Neural progenitor cell (in vitro differentiated cells): ENCODE measurements around the gene CLDN22. TPM values are rescaled to one million over a fixed set of nuclear protein-coding genes. Genes with fewer than 3 reads are reported as not detected.

Experiments
- DNase-seq: peaks from one replicate; pipeline ENCODE4 v3.0.0-alpha.2; 2016; ENCODE audit warnings: low spot score
- H2AFZ ChIP-seq: fragments of 200-600 bp; sonication (generic); replicated peaks from 2 replicates; pipeline ENCODE4 v1.6.1; 2016; ENCODE audit warnings: antibody characterized with exemption
- H3F3A ChIP-seq: fragments of 200-600 bp; sonication (generic); 2 replicates; pipeline ENCODE4 v1.6.1; 2016; ENCODE audit warnings: antibody characterized with exemption, low read depth
- H3K27ac ChIP-seq: fragments of 200-600 bp; sonication (generic); 2 replicates; pipeline ENCODE4 v1.5.1; 2016; ENCODE audit warnings: mild to moderate bottlenecking
- H3K27me3 ChIP-seq: fragments of 200-600 bp; sonication (generic); 2 replicates; pipeline ENCODE4 v1.6.1; 2016; ENCODE audit warnings: mild to moderate bottlenecking, moderate library complexity
- H3K36me3 ChIP-seq: fragments of 200-600 bp; sonication (generic); 2 replicates; pipeline ENCODE4 v1.5.1; 2016
- H3K4me1 ChIP-seq: fragments of 200-600 bp; sonication (generic); 2 replicates; pipeline ENCODE4 v1.6.1; 2016; ENCODE audit warnings: mixed run types
- H3K4me2 ChIP-seq: fragments of 200-600 bp; sonication (generic); 2 replicates; pipeline ENCODE4 v1.6.1; 2016
- H3K4me3 ChIP-seq: fragments of 200-600 bp; sonication (generic); 2 replicates; pipeline ENCODE4 v1.5.1; 2016
- H3K79me2 ChIP-seq: fragments of 200-600 bp; sonication (generic); 2 replicates; pipeline ENCODE4 v1.6.1; 2016; ENCODE audit warnings: low read depth
- H3K9ac ChIP-seq: fragments of 200-600 bp; sonication (generic); 2 replicates; pipeline ENCODE4 v1.6.1; 2016
- H3K9me3 ChIP-seq: fragments of 200-600 bp; sonication (generic); 2 replicates; pipeline ENCODE4 v1.5.1; 2016; ENCODE audit warnings: low read depth
- H4K20me1 ChIP-seq: fragments of 200-600 bp; sonication (generic); 2 replicates; pipeline ENCODE4 v1.6.1; 2016; ENCODE audit warnings: low read depth
- H3K27ac Mint-ChIP-seq: 3 replicates; pipeline ENCODE4 v1.8.0; 2021; ENCODE audit warnings: mixed read lengths
- H3K27me3 Mint-ChIP-seq: 2 replicates; pipeline ENCODE4 v1.8.0; 2022; ENCODE audit warnings: low read depth, mild to moderate bottlenecking, inconsistent platforms, moderate library complexity, mixed read lengths; ENCODE audit not compliant: insufficient read depth
- H3K36me3 Mint-ChIP-seq: 3 replicates; pipeline ENCODE4 v1.8.0; 2021; ENCODE audit warnings: mixed read lengths
- H3K4me1 Mint-ChIP-seq: 3 replicates; pipeline ENCODE4 v1.8.0; 2021; ENCODE audit warnings: mixed read lengths
- H3K4me3 Mint-ChIP-seq: 3 replicates; pipeline ENCODE4 v1.8.0; 2021; ENCODE audit warnings: mild to moderate bottlenecking, moderate library complexity, mixed read lengths
- H3K9me3 Mint-ChIP-seq: 3 replicates; pipeline ENCODE4 v1.8.0; 2020; ENCODE audit warnings: mixed read lengths
- EZH2 ChIP-seq: fragments of 200-600 bp; sonication (generic); IDR thresholded peaks from 2 replicates; pipeline ENCODE4 v1.6.1; 2017; ENCODE audit warnings: antibody characterized with exemption, mild to moderate bottlenecking, moderate library complexity
- EZH2phosphoT487 ChIP-seq: fragments of 200-600 bp; sonication (generic); IDR thresholded peaks from 2 replicates; pipeline ENCODE4 v1.6.1; 2017; ENCODE audit warnings: antibody characterized with exemption
- total RNA-seq: library from RNA; depleted of rRNA; stranded (reverse); fragments of >200 nt; gene quantifications from 2 replicates; pipeline ENCODE4 v1.2.3, GENCODE V29; 2015; ENCODE audit warnings: low replicate concordance
- TF ChIP-seq, protein P1 (sequence below): fragments of 200-600 bp; sonication (generic); IDR thresholded peaks from 2 replicates; pipeline ENCODE4 v1.5.1; 2017; ENCODE audit warnings: antibody characterized with exemption, mild to moderate bottlenecking

The CLDN22 gene
- total RNA-seq, 1 donor from 2014 or later = not detected

DNA sequence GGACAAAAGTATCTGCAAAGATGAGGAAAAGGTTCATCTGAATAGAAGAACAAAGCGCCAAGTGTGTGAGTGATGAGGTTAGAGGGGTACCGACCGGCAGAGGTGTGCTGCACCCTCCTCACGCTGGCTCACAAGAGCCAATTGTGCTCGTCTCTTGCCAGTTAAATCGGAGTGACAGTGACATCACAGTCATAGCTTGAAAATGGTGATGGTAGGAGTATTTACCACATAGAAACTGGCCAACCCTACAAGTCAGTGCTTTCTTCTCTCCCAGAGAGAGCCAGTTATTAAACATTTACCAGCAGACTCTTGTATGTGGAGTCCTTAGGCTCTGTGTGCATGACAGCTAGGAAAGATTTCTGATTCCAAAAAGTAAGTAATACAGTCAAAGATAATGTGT lies 32.4 kb downstream of the CLDN22 start:
- H3K9me3 Mint-ChIP-seq = no peaks in the 10 kb centered on the region

DNA sequence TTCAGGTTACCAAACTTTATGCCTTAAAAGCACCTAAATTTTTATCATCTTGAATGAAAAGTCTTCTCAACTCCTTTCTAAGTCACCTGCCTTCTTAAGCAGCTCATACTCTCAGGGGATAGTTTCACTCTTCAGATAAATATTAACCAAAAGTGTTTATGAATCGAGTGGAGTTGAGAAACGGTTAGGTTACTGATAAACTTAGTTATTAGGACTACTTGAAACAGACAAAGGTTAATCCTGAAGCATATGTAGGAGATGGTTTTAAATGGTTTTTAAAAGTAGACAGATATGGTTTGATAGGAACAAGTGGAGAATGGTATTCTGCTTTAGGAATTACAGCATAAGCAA lies 32.8 kb downstream of the CLDN22 start:
- peaks cover 5% of the 10 kb centered on the region for H3K27me3 Mint-ChIP-seq
- Histone ChIP-seq H3K27ac (no peak overlapping the region), H3K27me3 (no peaks in the 10 kb centered on the region), H3F3A (no peaks in the 10 kb centered on the region), H3K4me1 (no peaks in the 10 kb centered on the region), H4K20me1 (no peaks in the 10 kb centered on the region), H3K79me2 (no peaks in the 10 kb centered on the region), H2AFZ (no peak overlapping the region), H3K4me3 (no peak overlapping the region), H3K36me3 (peaks cover 5% of the 10 kb centered on the region), H3K9me3 (no peaks in the 10 kb centered on the region), H3K4me2 (no peak overlapping the region), H3K9ac (no peak overlapping the region)
- H3K9me3 Mint-ChIP-seq = no peaks in the 10 kb centered on the region
- DNase-seq = no peak
- H3K36me3 Mint-ChIP-seq = peaks cover 29% of the 10 kb centered on the region
- H3K27ac Mint-ChIP-seq = no peak overlapping the region
- TF ChIP-seq EZH2 = no peak
- TF ChIP-seq, protein P1, sequence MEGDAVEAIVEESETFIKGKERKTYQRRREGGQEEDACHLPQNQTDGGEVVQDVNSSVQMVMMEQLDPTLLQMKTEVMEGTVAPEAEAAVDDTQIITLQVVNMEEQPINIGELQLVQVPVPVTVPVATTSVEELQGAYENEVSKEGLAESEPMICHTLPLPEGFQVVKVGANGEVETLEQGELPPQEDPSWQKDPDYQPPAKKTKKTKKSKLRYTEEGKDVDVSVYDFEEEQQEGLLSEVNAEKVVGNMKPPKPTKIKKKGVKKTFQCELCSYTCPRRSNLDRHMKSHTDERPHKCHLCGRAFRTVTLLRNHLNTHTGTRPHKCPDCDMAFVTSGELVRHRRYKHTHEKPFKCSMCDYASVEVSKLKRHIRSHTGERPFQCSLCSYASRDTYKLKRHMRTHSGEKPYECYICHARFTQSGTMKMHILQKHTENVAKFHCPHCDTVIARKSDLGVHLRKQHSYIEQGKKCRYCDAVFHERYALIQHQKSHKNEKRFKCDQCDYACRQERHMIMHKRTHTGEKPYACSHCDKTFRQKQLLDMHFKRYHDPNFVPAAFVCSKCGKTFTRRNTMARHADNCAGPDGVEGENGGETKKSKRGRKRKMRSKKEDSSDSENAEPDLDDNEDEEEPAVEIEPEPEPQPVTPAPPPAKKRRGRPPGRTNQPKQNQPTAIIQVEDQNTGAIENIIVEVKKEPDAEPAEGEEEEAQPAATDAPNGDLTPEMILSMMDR = no peak
- no peak for TF ChIP-seq EZH2phosphoT487
- peaks cover 3% of the 10 kb centered on the region for H3K4me1 Mint-ChIP-seq
- H3K4me3 Mint-ChIP-seq = no peak overlapping the region

More for the DNA sequence above, 32.4 kb downstream of the CLDN22 start:
- Mint-ChIP-seq H3K27me3 (peaks cover 5% of the 10 kb centered on the region), H3K4me3 (no peak overlapping the region), H3K36me3 (peaks cover 31% of the 10 kb centered on the region), H3K4me1 (peaks cover 3% of the 10 kb centered on the region), H3K27ac (no peak overlapping the region)
- Histone ChIP-seq H3K9me3 (no peaks in the 10 kb centered on the region), H3K4me2 (no peak overlapping the region), H4K20me1 (no peaks in the 10 kb centered on the region), H3F3A (no peaks in the 10 kb centered on the region), H3K27me3 (no peaks in the 10 kb centered on the region), H3K36me3 (peaks cover 5% of the 10 kb centered on the region), H3K79me2 (no peaks in the 10 kb centered on the region), H3K27ac (no peak overlapping the region), H3K4me1 (no peaks in the 10 kb centered on the region), H3K4me3 (no peak overlapping the region), H2AFZ (no peak overlapping the region), H3K9ac (no peak overlapping the region)
- no peak for DNase-seq
- TF ChIP-seq, protein P1 = no peak
- TF ChIP-seq EZH2phosphoT487 (no peak), EZH2 (no peak)

- Histone ChIP-seq H3K27ac (no peak overlapping the region), H3K36me3 (peaks cover 5% of the 10 kb centered on the region), H3K9me3 (no peaks in the 10 kb centered on the region), H3F3A (no peaks in the 10 kb centered on the region), H3K4me2 (no peak overlapping the region), H4K20me1 (no peaks in the 10 kb centered on the region), H3K79me2 (no peaks in the 10 kb centered on the region), H3K4me3 (no peak overlapping the region), H2AFZ (no peak overlapping the region), H3K9ac (no peak overlapping the region), H3K27me3 (no peaks in the 10 kb centered on the region), H3K4me1 (no peaks in the 10 kb centered on the region)
- Mint-ChIP-seq H3K27ac (no peak overlapping the region), H3K4me1 (peaks cover 3% of the 10 kb centered on the region), H3K9me3 (no peaks in the 10 kb centered on the region), H3K36me3 (peaks cover 29% of the 10 kb centered on the region), H3K4me3 (no peak overlapping the region), H3K27me3 (peaks cover 5% of the 10 kb centered on the region)
- DNase-seq = no peak
- TF ChIP-seq EZH2 (no peak), EZH2phosphoT487 (no peak)
- TF ChIP-seq, protein P1 = no peak
Measured at GRCh38 chr4:183286590-183287308, 33.3 kb downstream of the CLDN22 start.
